Muscle layer of duodenum (tissue), 2 donors: ENCODE measurements around the gene CLEC1A.
A peak's percentile ranks its signal among the peaks of the same experiment; 100 is the strongest.

ENCODE experiments used
- H3K27ac ChIP-seq: one replicate; pipeline ENCODE4 v1.7.0; 2013; ENCODE audit warnings: mild to moderate bottlenecking, low read length
- H3K27me3 ChIP-seq: one replicate; pipeline ENCODE4 v1.7.0; 2013; ENCODE audit warnings: low read depth, mild to moderate bottlenecking, control low read depth, low read length
- H3K36me3 ChIP-seq, 2 donors: one replicate each; pipeline ENCODE4 v1.7.0; 2013; ENCODE audit warnings: low read length in 2 of 2, control low read depth in 1 of 2, mild to moderate bottlenecking in 1 of 2; ENCODE audit not compliant: insufficient read depth in 2 of 2, control insufficient read depth in 1 of 2
- H3K4me1 ChIP-seq, 2 donors: one replicate each; pipeline ENCODE4 v1.7.0; 2013; ENCODE audit warnings: low read length in 2 of 2, mild to moderate bottlenecking in 2 of 2, control low read depth in 1 of 2, moderate library complexity in 1 of 2; ENCODE audit not compliant: insufficient read depth in 2 of 2, control insufficient read depth in 1 of 2
- H3K4me3 ChIP-seq, 2 donors: one replicate each; pipeline ENCODE4 v1.7.0; 2013; ENCODE audit warnings: low read length in 2 of 2, low read depth in 1 of 2, mild to moderate bottlenecking in 1 of 2
- H3K9me3 ChIP-seq, 2 donors: one replicate each; pipeline ENCODE4 v1.7.0; 2013; ENCODE audit warnings: low read length in 2 of 2, control low read depth in 1 of 2, mild to moderate bottlenecking in 1 of 2; ENCODE audit not compliant: control insufficient read depth in 1 of 2
- donor health status: healthy.

Gene CLEC1A

DNA sequence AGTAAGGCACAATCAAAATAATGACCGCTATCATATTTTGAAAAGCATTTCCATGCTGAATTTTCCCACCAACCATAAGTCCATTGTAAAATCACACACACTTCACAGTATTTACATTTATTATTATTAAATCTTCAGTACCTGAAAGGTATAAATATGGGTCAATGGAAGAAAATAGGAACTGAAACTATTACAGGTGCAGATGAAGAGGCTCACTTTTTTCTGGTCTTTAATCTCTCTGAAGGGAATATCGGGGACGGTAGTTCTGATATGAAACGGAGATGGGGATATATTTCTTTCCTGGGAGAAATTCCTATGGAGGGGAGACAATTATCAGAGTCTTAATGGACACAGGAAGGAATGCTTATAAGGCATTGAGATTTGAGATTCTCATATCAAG is 28.4 kb downstream of the CLEC1A start:
- H3K27me3 ChIP-seq: no peaks in the 10 kb centered on the region
- no peak overlapping the region for H3K4me3 ChIP-seq
- H3K27ac ChIP-seq: no peak overlapping the region
- H3K36me3 ChIP-seq: no peaks in the 10 kb centered on the region
- no peaks in the 10 kb centered on the region for H3K4me1 ChIP-seq
- no peaks in the 10 kb centered on the region for H3K9me3 ChIP-seq

- H3K27me3 ChIP-seq: no peaks in the 10 kb centered on the region
- H3K9me3 ChIP-seq: no peaks in the 10 kb centered on the region
- no peaks in the 10 kb centered on the region for H3K36me3 ChIP-seq
- H3K4me3 ChIP-seq: no peak overlapping the region
- H3K4me1 ChIP-seq: no peaks in the 10 kb centered on the region
- no peak overlapping the region for H3K27ac ChIP-seq
Measured at GRCh38 chr12:10069976-10070375, 28.8 kb downstream of the CLEC1A start.

DNA sequence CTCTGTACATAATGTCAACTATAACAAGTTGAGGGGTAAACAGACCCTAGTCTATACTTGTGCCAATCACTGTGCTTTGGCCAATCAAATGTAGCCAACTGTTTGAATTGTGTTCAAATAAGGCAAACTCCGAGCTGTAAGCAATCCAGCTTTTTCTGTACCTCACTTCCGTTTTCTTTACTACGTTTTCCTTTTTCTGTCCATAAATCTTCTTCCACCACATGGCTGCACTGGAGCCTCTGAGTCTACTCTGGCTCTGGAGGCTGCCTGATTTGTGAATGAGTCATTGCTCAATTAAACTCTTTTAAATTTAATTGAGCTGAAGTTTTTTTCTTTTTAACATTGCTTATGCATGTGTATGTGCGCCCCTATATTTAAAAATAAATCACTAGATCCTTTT is 29.7 kb downstream of the CLEC1A start:
- peak overlapping the region; percentile 77 for H3K27ac ChIP-seq

DNA sequence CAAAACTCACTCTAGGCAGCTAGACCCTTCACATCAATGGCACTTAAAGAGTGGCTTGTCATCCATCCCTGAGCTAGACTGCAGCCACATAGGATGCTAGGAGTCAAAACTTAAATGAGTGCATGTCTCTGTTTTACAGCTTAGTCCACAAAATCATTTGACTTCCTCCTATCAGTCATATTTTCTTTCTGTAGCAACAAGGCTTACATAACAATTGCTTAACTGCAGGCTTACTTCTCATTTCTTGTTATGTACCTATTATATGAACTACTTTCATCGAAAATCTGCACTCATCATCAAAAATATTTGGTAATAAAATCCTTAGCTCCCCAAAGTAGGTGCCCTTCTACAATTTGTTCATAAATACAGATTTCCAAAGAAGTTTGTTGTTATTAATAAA is 30.1 kb downstream of the CLEC1A start:
- Histone ChIP-seq H3K36me3 (no peaks in the 10 kb centered on the region), H3K9me3 (no peaks in the 10 kb centered on the region), H3K27me3 (no peaks in the 10 kb centered on the region), H3K4me3 (no peak overlapping the region), H3K4me1 (no peaks in the 10 kb centered on the region), H3K27ac (peak overlapping the region; percentile 77)

More for the DNA sequence above, 29.7 kb downstream of the CLEC1A start:
- no peaks in the 10 kb centered on the region for H3K36me3 ChIP-seq
- H3K9me3 ChIP-seq: no peaks in the 10 kb centered on the region
- no peaks in the 10 kb centered on the region for H3K4me1 ChIP-seq
- H3K27me3 ChIP-seq: no peaks in the 10 kb centered on the region
- no peak overlapping the region for H3K4me3 ChIP-seq

DNA sequence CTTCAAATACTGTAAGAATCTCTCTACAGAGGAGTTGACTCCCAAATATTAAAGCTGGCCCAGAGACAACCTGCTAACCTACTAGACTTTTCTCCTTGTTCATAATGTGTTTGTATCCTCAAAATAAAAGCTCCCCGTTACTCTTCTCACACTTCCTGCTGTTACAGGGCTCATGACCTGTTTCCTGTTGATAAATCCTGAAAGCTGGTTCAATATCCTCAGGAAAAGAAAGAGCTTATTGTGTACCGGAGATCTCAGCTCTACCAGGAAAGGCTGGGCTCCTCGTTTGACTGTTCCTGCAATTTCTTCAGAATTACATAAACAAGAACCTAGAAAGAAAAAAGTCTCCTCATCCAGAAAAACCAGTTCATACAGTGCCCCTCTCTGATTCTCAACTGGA is 30.8 kb downstream of the CLEC1A start:
- Histone ChIP-seq H3K36me3 (no peaks in the 10 kb centered on the region), H3K4me1 (no peaks in the 10 kb centered on the region), H3K27ac (peak overlapping the region; percentile 70), H3K27me3 (no peaks in the 10 kb centered on the region), H3K4me3 (no peak overlapping the region), H3K9me3 (no peaks in the 10 kb centered on the region)

DNA sequence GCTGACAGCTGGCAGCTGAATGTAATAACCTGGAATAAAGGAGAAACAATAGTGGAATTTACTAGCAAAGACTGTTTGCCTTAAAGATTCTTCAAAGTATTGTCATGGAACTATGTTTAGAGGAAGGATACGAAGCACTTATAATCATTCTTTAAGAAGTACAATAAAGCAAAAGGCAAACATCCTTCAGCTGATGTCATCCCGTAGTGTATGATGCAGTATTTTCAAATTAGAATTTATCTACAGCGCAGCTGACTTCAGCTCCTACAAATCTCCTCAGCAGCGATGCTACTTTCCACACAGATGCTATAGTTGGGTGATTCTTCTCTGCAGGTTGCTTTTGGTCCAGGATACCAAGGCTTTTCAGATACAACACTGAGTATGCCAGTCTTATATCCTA is 31.5 kb downstream of the CLEC1A start:
- H3K27ac ChIP-seq: peak overlapping the region; percentile 70
- no peaks in the 10 kb centered on the region for H3K4me1 ChIP-seq
- no peaks in the 10 kb centered on the region for H3K36me3 ChIP-seq
- no peaks in the 10 kb centered on the region for H3K9me3 ChIP-seq
- no peak overlapping the region for H3K4me3 ChIP-seq
- H3K27me3 ChIP-seq: no peaks in the 10 kb centered on the region

DNA sequence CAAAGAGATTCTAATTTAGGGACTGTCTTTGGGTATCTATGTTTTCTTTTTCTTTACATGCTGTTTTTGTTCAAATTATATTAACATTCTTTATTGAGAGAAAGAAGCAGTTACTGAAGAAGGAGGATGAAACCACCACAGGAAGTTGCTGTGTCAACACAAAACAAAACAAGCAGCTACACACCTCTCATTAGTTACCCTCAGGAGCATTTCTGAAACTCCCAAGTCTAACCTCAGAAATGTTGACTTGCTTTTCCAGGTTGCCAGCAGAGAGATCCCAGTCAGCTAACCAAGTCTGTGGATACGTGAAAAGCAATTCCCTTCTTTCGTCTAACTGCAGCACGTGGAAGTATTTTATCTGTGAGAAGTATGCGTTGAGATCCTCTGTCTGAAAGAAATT is 33.5 kb downstream of the CLEC1A start:
- Histone ChIP-seq H3K4me3 (no peak overlapping the region), H3K9me3 (no peaks in the 10 kb centered on the region), H3K4me1 (no peaks in the 10 kb centered on the region), H3K27me3 (no peaks in the 10 kb centered on the region), H3K36me3 (no peaks in the 10 kb centered on the region), H3K27ac (no peak overlapping the region)

DNA sequence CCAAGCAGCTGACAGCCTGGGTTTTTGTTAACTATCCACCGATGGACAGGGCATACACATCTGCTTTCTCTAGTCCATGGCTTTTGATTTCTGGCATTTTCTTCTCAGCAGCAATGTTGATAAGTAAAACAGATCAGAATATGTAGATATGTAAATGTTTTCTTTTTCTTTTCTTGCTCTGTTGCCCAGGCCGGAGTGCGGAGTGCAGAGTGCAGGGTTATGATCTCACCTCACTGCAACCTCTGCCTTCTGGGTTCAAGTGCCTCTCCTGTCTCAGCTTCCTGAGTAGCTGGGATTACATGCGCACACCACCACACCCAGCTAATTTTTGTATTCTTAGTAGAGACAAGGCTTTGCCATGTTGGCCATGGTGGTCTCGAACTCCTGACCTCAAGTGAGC is 40.4 kb downstream of the CLEC1A start:
- H3K9me3 ChIP-seq: no peaks in the 10 kb centered on the region
- no peaks in the 10 kb centered on the region for H3K27me3 ChIP-seq
- no peak overlapping the region for H3K4me3 ChIP-seq
- H3K4me1 ChIP-seq: no peaks in the 10 kb centered on the region
- no peak overlapping the region for H3K27ac ChIP-seq
- no peaks in the 10 kb centered on the region for H3K36me3 ChIP-seq

GRCh38 chr12:10052193-10052913 is 46.4 kb downstream of the CLEC1A start:
- Histone ChIP-seq H3K36me3 (no peaks in the 10 kb centered on the region), H3K27me3 (no peaks in the 10 kb centered on the region), H3K4me1 (no peaks in the 10 kb centered on the region), H3K4me3 (no peak overlapping the region), H3K27ac (no peak overlapping the region), H3K9me3 (peaks cover 0 to 5% of the 10 kb centered on the region in 2 donors)

DNA sequence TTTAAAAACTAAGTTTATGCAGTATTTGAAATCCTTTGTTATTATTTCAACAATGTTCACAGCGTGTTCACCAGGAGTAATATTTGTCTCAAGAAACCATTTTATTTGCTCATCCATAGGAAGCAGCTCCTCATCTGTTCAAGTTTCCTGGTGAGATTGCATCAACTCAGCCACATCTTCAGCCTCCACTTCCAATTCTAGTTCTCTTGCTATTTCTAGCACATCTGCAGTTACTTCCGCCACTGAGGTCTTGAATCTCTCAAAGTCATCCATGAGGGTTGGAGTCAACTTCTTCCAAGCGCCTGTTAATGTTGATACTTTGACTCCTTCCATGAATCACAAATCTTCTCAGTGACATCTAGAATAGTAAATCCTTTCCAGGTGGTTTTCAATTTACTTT is 50.3 kb downstream of the CLEC1A start:
- Histone ChIP-seq H3K9me3 (peaks cover 0 to 5% of the 10 kb centered on the region in 2 donors), H3K27ac (no peak overlapping the region), H3K27me3 (peaks cover 3% of the 10 kb centered on the region), H3K36me3 (no peaks in the 10 kb centered on the region), H3K4me3 (no peak overlapping the region), H3K4me1 (no peaks in the 10 kb centered on the region)

GRCh38 chr12:10042167-10042566 is 56.6 kb downstream of the CLEC1A start:
- Histone ChIP-seq H3K4me3 (no peak overlapping the region), H3K9me3 (no peaks in the 10 kb centered on the region), H3K27me3 (peaks cover 3% of the 10 kb centered on the region), H3K27ac (no peak overlapping the region), H3K4me1 (no peaks in the 10 kb centered on the region), H3K36me3 (no peaks in the 10 kb centered on the region)
